H9 (cell line): ENCODE data around the gene MRPL43. TPM values are rescaled to one million over a fixed set of nuclear protein-coding genes. Genes with fewer than 3 reads are reported as not detected.

Experiments
- DNase-seq: peaks from one replicate; pipeline ENCODE4 v3.0.0-alpha.2; 2017
- H2AFZ ChIP-seq: one replicate; pipeline ENCODE4 v1.6.1; 2013; ENCODE audit warnings: mild to moderate bottlenecking, low read length, control low read depth, moderate library complexity
- H2AK5ac ChIP-seq: 2 replicates; pipeline ENCODE4 v1.6.1; 2013; ENCODE audit warnings: low read length, control low read depth, mixed read lengths; ENCODE audit not compliant: insufficient read length
- H2BK120ac ChIP-seq: one replicate; pipeline ENCODE4 v1.6.1; 2013; ENCODE audit warnings: low read depth, mild to moderate bottlenecking, low read length, control low read depth, inconsistent platforms; ENCODE audit not compliant: poor library complexity, severe bottlenecking
- H2BK12ac ChIP-seq: 2 replicates; pipeline ENCODE4 v1.6.1; 2013; ENCODE audit warnings: low read length, control low read depth, mixed read lengths, low read depth; ENCODE audit not compliant: insufficient read length
- H2BK15ac ChIP-seq: 2 replicates; pipeline ENCODE4 v1.6.1; 2013; ENCODE audit warnings: low read depth, low read length, control low read depth
- H2BK20ac ChIP-seq: one replicate; pipeline ENCODE4 v1.6.1; 2013; ENCODE audit warnings: low read depth, mild to moderate bottlenecking, low read length, control low read depth, inconsistent platforms; ENCODE audit not compliant: poor library complexity, severe bottlenecking
- H2BK5ac ChIP-seq: 2 replicates; pipeline ENCODE4 v1.6.1; 2013; ENCODE audit warnings: low read length, control low read depth, mixed read lengths; ENCODE audit not compliant: insufficient read length
- H3K14ac ChIP-seq: 2 replicates; pipeline ENCODE4 v1.6.1; 2013; ENCODE audit warnings: low read length, control low read depth; ENCODE audit not compliant: insufficient read depth
- H3K18ac ChIP-seq: 2 replicates; pipeline ENCODE4 v1.6.1; 2013; ENCODE audit warnings: low read depth, mild to moderate bottlenecking, mixed read lengths, low read length, control low read depth; ENCODE audit not compliant: insufficient read length
- H3K23ac ChIP-seq: 2 replicates; pipeline ENCODE4 v1.6.1; 2013; ENCODE audit warnings: low read length, control low read depth, mixed read lengths, low read depth; ENCODE audit not compliant: insufficient read length
- H3K23me2 ChIP-seq: 2 replicates; pipeline ENCODE4 v1.6.1; 2013; ENCODE audit warnings: low read depth, mild to moderate bottlenecking, mixed read lengths, low read length, control low read depth; ENCODE audit not compliant: insufficient read length, poor library complexity, severe bottlenecking
- H3K27ac ChIP-seq: 2 replicates; pipeline ENCODE4 v1.5.1; 2013; ENCODE audit warnings: low read length, control low read depth, mixed read lengths, low read depth; ENCODE audit not compliant: insufficient read length
- H3K27me3 ChIP-seq: 2 replicates; pipeline ENCODE4 v1.6.1; 2013; ENCODE audit warnings: low read length, control low read depth, inconsistent platforms; ENCODE audit not compliant: insufficient read depth
- H3K4ac ChIP-seq: 2 replicates; pipeline ENCODE4 v1.6.1; 2013; ENCODE audit warnings: low read depth, mild to moderate bottlenecking, control low read depth, inconsistent platforms, low read length, moderate library complexity
- H3K4me1 ChIP-seq: 2 replicates; pipeline ENCODE4 v1.6.1; 2013; ENCODE audit warnings: low read length, control low read depth, inconsistent platforms; ENCODE audit not compliant: insufficient read depth
- H3K4me2 ChIP-seq: 2 replicates; pipeline ENCODE4 v1.6.1; 2013; ENCODE audit warnings: low read length, control low read depth, mixed read lengths; ENCODE audit not compliant: insufficient read length, insufficient read depth
- H3K56ac ChIP-seq: 2 replicates; pipeline ENCODE4 v1.6.1; 2013; ENCODE audit warnings: low read depth, mild to moderate bottlenecking, mixed read lengths, low read length, control low read depth; ENCODE audit not compliant: insufficient read length
- H3K79me1 ChIP-seq: 2 replicates; pipeline ENCODE4 v1.6.1; 2013; ENCODE audit warnings: low read depth, mild to moderate bottlenecking, moderate library complexity, low read length, control low read depth, inconsistent platforms; ENCODE audit not compliant: insufficient read depth, poor library complexity, severe bottlenecking
- H3K79me2 ChIP-seq: 2 replicates; pipeline ENCODE4 v1.6.1; 2013; ENCODE audit warnings: low read length, control low read depth, inconsistent platforms; ENCODE audit not compliant: insufficient read depth
- H3K9ac ChIP-seq: 2 replicates; pipeline ENCODE4 v1.6.1; 2013; ENCODE audit warnings: low read length, control low read depth, mixed read lengths; ENCODE audit not compliant: insufficient read length; ENCODE audit errors: extremely low read depth
- H3K9me3 ChIP-seq: one replicate; pipeline ENCODE4 v1.6.1; 2013; ENCODE audit warnings: low read depth, low read length, inconsistent platforms; ENCODE audit not compliant: control insufficient read depth
- H3T11ph ChIP-seq: one replicate; pipeline ENCODE4 v1.6.1; 2013; ENCODE audit warnings: mild to moderate bottlenecking, low read length, control low read depth, inconsistent platforms
- H4K20me1 ChIP-seq: one replicate; pipeline ENCODE4 v1.6.1; 2013; ENCODE audit not compliant: control insufficient read depth, insufficient read length, insufficient read depth
- H4K5ac ChIP-seq: 2 replicates; pipeline ENCODE4 v1.6.1; 2013; ENCODE audit warnings: low read depth, mild to moderate bottlenecking, mixed read lengths, low read length, control low read depth; ENCODE audit not compliant: insufficient read length
- H4K8ac ChIP-seq: replicated peaks from 2 replicates; pipeline ENCODE4 v1.6.1; 2013; ENCODE audit warnings: low read length, control low read depth, mixed read lengths, low read depth; ENCODE audit not compliant: insufficient read length
- H4K91ac ChIP-seq: 2 replicates; pipeline ENCODE4 v1.6.1; 2013; ENCODE audit warnings: low read depth, mild to moderate bottlenecking, moderate library complexity, mixed read lengths, low read length, control low read depth; ENCODE audit not compliant: insufficient read length
- H3K27ac Mint-ChIP-seq, 3 experiments: 2 replicates in 2 of 3; 3 replicates in 1 of 3; pipeline ENCODE4 v1.8.0; 2020 to 2021; ENCODE audit warnings: mixed read lengths in 3 of 3, mild to moderate bottlenecking in 1 of 3, moderate library complexity in 1 of 3
- H3K27me3 Mint-ChIP-seq: 2 replicates; pipeline ENCODE4 v1.8.0; 2021; ENCODE audit warnings: low read depth, mild to moderate bottlenecking, moderate library complexity, mixed read lengths
- H3K36me3 Mint-ChIP-seq, 3 experiments: 2 replicates in 2 of 3; 3 replicates in 1 of 3; pipeline ENCODE4 v1.8.0; 2020 to 2021; ENCODE audit warnings: low read depth in 3 of 3, mixed read lengths in 3 of 3; ENCODE audit not compliant: insufficient read depth in 1 of 3
- H3K4me1 Mint-ChIP-seq, 2 experiments: 2 replicates each; pipeline ENCODE4 v1.8.0; 2020; ENCODE audit warnings: mixed read lengths in 2 of 2
- H3K4me3 Mint-ChIP-seq, 2 experiments: 2 replicates in 1 of 2; 3 replicates in 1 of 2; pipeline ENCODE4 v1.8.0; 2020 to 2021; ENCODE audit warnings: mild to moderate bottlenecking in 2 of 2, mixed read lengths in 2 of 2, moderate library complexity in 1 of 2
- H3K9me3 Mint-ChIP-seq, 2 experiments: 2 replicates in 1 of 2; 3 replicates in 1 of 2; pipeline ENCODE4 v1.8.0; 2020; ENCODE audit warnings: mild to moderate bottlenecking in 2 of 2, mixed read lengths in 2 of 2, moderate library complexity in 1 of 2
- WGBS: extraction: QIAGEN DNeasy Blood & Tissue Kit; methylation state at CpG from one replicate; pipeline ENCODE4 v1.1.7; 2013; ENCODE audit warnings: missing lambda C conversion rate, low lambda C conversion rate, mixed read lengths; ENCODE audit not compliant: insufficient read length; ENCODE audit errors: extremely low coverage; 5-methylcytosine and 5-hydroxymethylcytosine counted together
- total RNA-seq: library from RNA; stranded (reverse); gene quantifications from 2 replicates; pipeline ENCODE4 v1.2.1, GENCODE V29; 2021
- TF ChIP-seq, protein P1 (sequence below): fragments of 200-600 bp; sonication (generic); conservative IDR thresholded peaks from 3 replicates; pipeline ENCODE4 v1.8.0; 2021; ENCODE audit warnings: antibody characterized with exemption, mild to moderate bottlenecking

MRPL43 gene
- total RNA-seq, 1 experiment from 2014 or later: 70.3 TPM

DNA sequence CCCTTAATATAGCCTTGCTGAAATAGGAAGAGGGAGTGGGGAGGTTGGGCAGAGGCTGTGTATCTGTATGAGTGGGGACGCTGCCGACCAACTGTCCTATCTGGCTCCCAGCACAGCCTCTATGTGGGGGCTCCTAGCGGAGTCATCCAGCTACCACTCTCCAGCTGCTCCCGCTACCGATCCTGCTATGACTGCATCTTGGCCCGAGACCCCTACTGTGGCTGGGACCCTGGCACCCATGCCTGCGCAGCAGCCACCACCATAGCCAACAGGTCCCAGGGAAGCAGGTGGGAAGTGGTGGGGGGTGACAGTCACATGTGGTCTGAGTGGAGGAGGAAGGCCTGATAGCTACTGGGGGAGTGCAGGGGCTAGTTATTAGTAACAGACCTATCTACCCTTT is 6.6 kb downstream of the MRPL43 start:
- Histone ChIP-seq H3K9ac (no peak overlapping the region), H2BK120ac (no peak overlapping the region), H3K79me2 (no peaks in the 10 kb centered on the region), H3K14ac (no peak overlapping the region), H2AK5ac (no peak overlapping the region), H3K27me3 (no peaks in the 10 kb centered on the region), H4K8ac (no peak overlapping the region), H2AFZ (no peak overlapping the region), H3K9me3 (no peaks in the 10 kb centered on the region), H3K4me2 (no peak overlapping the region), H2BK5ac (no peak overlapping the region), H3T11ph (no peak overlapping the region), H3K56ac (no peak overlapping the region), H3K23ac (no peak overlapping the region), H2BK12ac (no peak overlapping the region), H3K18ac (no peak overlapping the region), H4K20me1 (no peaks in the 10 kb centered on the region), H3K4ac (no peak overlapping the region), H3K23me2 (no peaks in the 10 kb centered on the region), H2BK20ac (no peak overlapping the region), H4K5ac (no peak overlapping the region), H4K91ac (no peak overlapping the region), H2BK15ac (no peak overlapping the region), H3K4me1 (no peaks in the 10 kb centered on the region), H3K79me1 (no peaks in the 10 kb centered on the region), H3K27ac (no peak overlapping the region)
- Mint-ChIP-seq H3K36me3 (peaks cover 3 to 27% (median 21%) of the 10 kb centered on the region in 3 experiments; a peak in 5 of 7 replicates), H3K27me3 (no peaks in the 10 kb centered on the region; the same call in 1 of the 2 replicates), H3K27ac (no peak overlapping the region), H3K4me1 (no peaks in the 10 kb centered on the region), H3K9me3 (no peaks in the 10 kb centered on the region; a peak in 1 of 5 replicates), H3K4me3 (no peak overlapping the region)
- no CpG with 5 or more reads among the region's 7 CpGs for WGBS
- DNase-seq: no peak
- TF ChIP-seq, protein P1, sequence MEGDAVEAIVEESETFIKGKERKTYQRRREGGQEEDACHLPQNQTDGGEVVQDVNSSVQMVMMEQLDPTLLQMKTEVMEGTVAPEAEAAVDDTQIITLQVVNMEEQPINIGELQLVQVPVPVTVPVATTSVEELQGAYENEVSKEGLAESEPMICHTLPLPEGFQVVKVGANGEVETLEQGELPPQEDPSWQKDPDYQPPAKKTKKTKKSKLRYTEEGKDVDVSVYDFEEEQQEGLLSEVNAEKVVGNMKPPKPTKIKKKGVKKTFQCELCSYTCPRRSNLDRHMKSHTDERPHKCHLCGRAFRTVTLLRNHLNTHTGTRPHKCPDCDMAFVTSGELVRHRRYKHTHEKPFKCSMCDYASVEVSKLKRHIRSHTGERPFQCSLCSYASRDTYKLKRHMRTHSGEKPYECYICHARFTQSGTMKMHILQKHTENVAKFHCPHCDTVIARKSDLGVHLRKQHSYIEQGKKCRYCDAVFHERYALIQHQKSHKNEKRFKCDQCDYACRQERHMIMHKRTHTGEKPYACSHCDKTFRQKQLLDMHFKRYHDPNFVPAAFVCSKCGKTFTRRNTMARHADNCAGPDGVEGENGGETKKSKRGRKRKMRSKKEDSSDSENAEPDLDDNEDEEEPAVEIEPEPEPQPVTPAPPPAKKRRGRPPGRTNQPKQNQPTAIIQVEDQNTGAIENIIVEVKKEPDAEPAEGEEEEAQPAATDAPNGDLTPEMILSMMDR: no peak
